ENCODE measurements around the gene MSANTD4.
"Not testable (repeated sequence)": the region's sequence is repeated elsewhere in the genome, so short reads cannot be mapped to it uniquely, and the experiment has no call there.

MSANTD4 gene

GRCh38 chr11:106021967-106022794 is at the start of gene MSANTD4:
TSS of gene MSANTD4 (minus strand) at chr11:106022240. CDS start at chr11:106010917, 11,323 bp downstream.
- H3K9me3 Mint-ChIP-seq, result peaks cover 5 to 12% of the 10 kb centered on the region in 2 donors
- peaks cover 5% of the 10 kb centered on the region for H3K27me3 Mint-ChIP-seq
- ATAC-seq, result peak; percentile 97
- peak within 1 kb of the TSS; percentile 84 to 93 for H3K4me3 Mint-ChIP-seq
- peaks cover 43% of the 10 kb centered on the region for H3K4me1 Mint-ChIP-seq
- peak; percentile 95 to 98 for DNase-seq
- peak within 1 kb of the TSS; percentile 88 to 96 for H3K27ac Mint-ChIP-seq

GRCh38 chr11:106070606-106071005 is 48.6 kb upstream of the MSANTD4 start:
- ATAC-seq, result no peak
- Mint-ChIP-seq H3K9me3 (no peaks in the 10 kb centered on the region), H3K27ac (no peak overlapping the region), H3K4me3 (no peak overlapping the region), H3K27me3 (no peaks in the 10 kb centered on the region), H3K4me1 (peaks cover 19% of the 10 kb centered on the region)
- DNase-seq, result no peak

DNA sequence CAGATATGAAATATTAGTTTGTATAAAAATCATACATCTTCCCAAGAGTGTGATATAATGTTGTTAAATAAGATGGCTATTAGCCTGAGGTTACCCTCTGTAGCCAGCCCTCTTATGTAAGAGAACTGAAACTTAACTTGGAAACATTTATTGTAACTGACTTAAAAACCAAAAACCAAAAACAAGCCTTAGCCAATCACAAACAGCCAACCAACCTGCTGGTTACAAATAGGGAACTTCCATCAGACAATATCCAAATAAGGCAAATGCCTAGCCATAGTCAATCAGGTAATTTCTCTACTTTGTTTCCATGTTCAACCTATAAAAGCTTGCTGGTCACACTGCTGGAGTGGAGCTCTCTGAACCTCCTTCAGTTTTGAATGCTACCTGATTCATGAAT is 41.0 kb upstream of the MSANTD4 start:
- ATAC-seq (peak; percentile 91), DNase-seq (peak in 1 of 2 donors; percentile 26)
- Mint-ChIP-seq H3K27me3 (no peaks in the 10 kb centered on the region), H3K4me1 (peaks cover 14% of the 10 kb centered on the region), H3K27ac (peak overlapping the region in 1 of 2 donors; percentile 19), H3K9me3 (no peaks in the 10 kb centered on the region), H3K4me3 (peak overlapping the region in 1 of 2 donors; percentile 57)

- H3K4me1 Mint-ChIP-seq, result peaks cover 14% of the 10 kb centered on the region
- H3K27ac Mint-ChIP-seq, result peak overlapping the region; percentile 35 to 86
- no peaks in the 10 kb centered on the region for H3K27me3 Mint-ChIP-seq
- H3K9me3 Mint-ChIP-seq, result no peaks in the 10 kb centered on the region
- DNase-seq, result no peak
- ATAC-seq, result peak; percentile 65
- peak overlapping the region in 1 of 2 donors; percentile 48 for H3K4me3 Mint-ChIP-seq
Observed at GRCh38 chr11:106061954-106062949, 40.2 kb upstream of the MSANTD4 start.

GRCh38 chr11:106061249-106061784 is 39.3 kb upstream of the MSANTD4 start:
- H3K27ac Mint-ChIP-seq, result peak overlapping the region in 1 of 2 donors; percentile 33
- ATAC-seq, result no peak
- H3K4me1 Mint-ChIP-seq, result peaks cover 20% of the 10 kb centered on the region
- H3K27me3 Mint-ChIP-seq, result no peaks in the 10 kb centered on the region
- no peaks in the 10 kb centered on the region for H3K9me3 Mint-ChIP-seq
- DNase-seq, result no peak
- H3K4me3 Mint-ChIP-seq, result no peak overlapping the region

DNA sequence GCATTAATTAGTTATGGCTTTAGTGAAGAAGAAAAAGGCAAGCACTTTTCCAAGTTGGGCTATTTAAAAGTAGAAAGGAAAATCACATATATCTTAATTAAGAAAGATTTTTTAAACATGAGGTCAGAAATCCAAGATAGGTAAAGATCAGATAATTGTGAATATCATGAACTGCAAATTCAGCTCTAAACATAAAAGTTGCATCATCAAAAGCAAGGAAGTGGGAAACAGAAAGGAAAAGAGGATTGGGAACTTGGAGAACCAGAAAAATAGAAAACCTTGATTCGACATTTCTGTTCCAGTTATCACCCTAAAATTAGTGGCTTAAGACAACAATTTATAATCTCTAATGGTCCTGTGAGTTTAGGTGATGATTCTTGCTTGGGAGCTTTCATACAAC is 37.6 kb upstream of the MSANTD4 start:
- no peaks in the 10 kb centered on the region for H3K9me3 Mint-ChIP-seq

DNA sequence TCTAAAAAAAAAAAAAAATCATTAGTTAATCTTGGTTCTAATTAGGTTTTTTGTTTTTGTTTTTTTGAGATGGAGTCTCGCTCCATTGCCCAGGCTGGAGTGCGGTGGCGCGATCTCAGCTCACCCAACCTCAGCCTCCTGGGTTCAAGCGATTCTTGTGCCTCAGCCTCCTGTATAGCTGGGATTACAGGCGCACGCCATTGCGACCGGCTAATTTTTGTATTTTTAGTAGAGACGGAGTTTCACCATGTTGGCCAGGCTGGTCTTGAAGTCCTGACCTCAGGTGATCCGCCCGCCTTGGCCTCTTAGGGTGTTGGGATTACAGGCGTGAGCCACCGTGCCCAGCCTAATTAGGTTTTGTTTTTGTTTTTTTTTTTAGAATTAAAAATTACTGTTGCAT is 36.3 kb upstream of the MSANTD4 start:
- H3K27ac Mint-ChIP-seq, H3K27me3 Mint-ChIP-seq, H3K4me3 Mint-ChIP-seq: not testable (repeated sequence)

More for the DNA sequence above, 37.6 kb upstream of the MSANTD4 start:
- DNase-seq (no peak), ATAC-seq (no peak)
- H3K4me3 Mint-ChIP-seq, result no peak overlapping the region
- no peak overlapping the region for H3K27ac Mint-ChIP-seq
- no peaks in the 10 kb centered on the region for H3K27me3 Mint-ChIP-seq
- H3K4me1 Mint-ChIP-seq, result peaks cover 20% of the 10 kb centered on the region

GRCh38 chr11:106051103-106051502 is 29.1 kb upstream of the MSANTD4 start:
- ATAC-seq, result no peak
- no peaks in the 10 kb centered on the region for H3K27me3 Mint-ChIP-seq

More for the DNA sequence above, 36.3 kb upstream of the MSANTD4 start:
- not testable (repeated sequence) for DNase-seq, ATAC-seq, H3K9me3 Mint-ChIP-seq
- peaks cover 20% of the 10 kb centered on the region for H3K4me1 Mint-ChIP-seq

GRCh38 chr11:106049727-106050476 is 27.9 kb upstream of the MSANTD4 start:
- H3K4me3 Mint-ChIP-seq, result no peak overlapping the region
- no peaks in the 10 kb centered on the region for H3K27me3 Mint-ChIP-seq
- ATAC-seq (no peak), DNase-seq (no peak)
- no peaks in the 10 kb centered on the region for H3K9me3 Mint-ChIP-seq
- H3K27ac Mint-ChIP-seq, result no peak overlapping the region
- H3K4me1 Mint-ChIP-seq, result no peaks in the 10 kb centered on the region

More at GRCh38 chr11:106051103-106051502, 29.1 kb upstream of the MSANTD4 start:
- no peak overlapping the region for H3K27ac Mint-ChIP-seq
- no peaks in the 10 kb centered on the region for H3K9me3 Mint-ChIP-seq
- no peak overlapping the region for H3K4me3 Mint-ChIP-seq
- H3K4me1 Mint-ChIP-seq, result no peaks in the 10 kb centered on the region
- DNase-seq, result no peak

- ATAC-seq (no peak), DNase-seq (no peak)
- Mint-ChIP-seq H3K4me3 (no peak overlapping the region), H3K27ac (no peak overlapping the region), H3K27me3 (no peaks in the 10 kb centered on the region), H3K4me1 (no peaks in the 10 kb centered on the region), H3K9me3 (no peaks in the 10 kb centered on the region)
Observed at GRCh38 chr11:106047631-106048030, 25.6 kb upstream of the MSANTD4 start.

DNA sequence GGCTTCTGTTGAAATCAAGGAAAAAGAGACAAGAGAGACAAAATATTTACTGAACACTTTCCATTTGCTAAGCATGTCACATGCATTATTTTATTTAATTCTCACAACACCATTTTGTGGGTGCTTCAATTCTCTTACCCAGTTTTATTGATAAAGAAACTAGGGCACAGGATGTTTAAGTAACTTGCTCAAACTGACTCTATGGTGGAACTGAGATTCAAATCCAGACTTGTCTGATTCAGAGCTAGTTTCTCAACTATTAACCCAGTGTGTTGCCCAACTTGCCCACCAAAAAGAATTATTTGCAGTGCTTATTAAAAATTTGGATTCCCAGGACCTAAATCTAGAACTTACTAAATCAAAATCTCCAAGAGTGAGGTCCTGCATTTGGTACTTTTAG is 21.5 kb upstream of the MSANTD4 start:
- no peaks in the 10 kb centered on the region for H3K4me1 Mint-ChIP-seq
- ATAC-seq, result no peak
- H3K27me3 Mint-ChIP-seq, result peaks cover 6% of the 10 kb centered on the region

GRCh38 chr11:106032861-106033260 is 10.8 kb upstream of the MSANTD4 start:
- Mint-ChIP-seq H3K27me3 (peaks cover 62% of the 10 kb centered on the region), H3K4me3 (no peak overlapping the region), H3K27ac (no peak overlapping the region), H3K4me1 (no peaks in the 10 kb centered on the region), H3K9me3 (peaks cover 0 to under 1% of the 10 kb centered on the region in 2 donors)
- ATAC-seq (no peak), DNase-seq (no peak)

More for the DNA sequence above, 21.5 kb upstream of the MSANTD4 start:
- H3K4me3 Mint-ChIP-seq, result no peak overlapping the region
- no peaks in the 10 kb centered on the region for H3K9me3 Mint-ChIP-seq
- no peak for DNase-seq
- H3K27ac Mint-ChIP-seq, result no peak overlapping the region

DNA sequence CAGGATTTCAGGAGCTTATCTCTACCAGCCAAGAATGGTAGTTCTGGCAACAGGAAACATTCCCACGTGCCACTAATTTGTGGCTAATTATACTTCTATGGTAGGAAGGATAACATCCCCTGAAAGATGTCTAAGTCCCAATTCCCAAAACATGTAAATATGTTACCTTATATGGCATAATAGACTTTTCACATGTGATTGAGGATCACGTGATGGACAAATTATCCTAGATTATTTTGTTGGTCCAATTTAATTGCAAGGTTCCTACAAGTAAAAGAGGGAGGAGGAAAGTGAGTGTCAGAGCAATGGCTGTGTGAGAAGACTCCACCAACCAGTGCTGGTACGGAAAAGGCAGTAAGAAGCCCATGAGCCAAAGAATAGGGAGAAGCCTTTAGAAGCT is 9.9 kb upstream of the MSANTD4 start:
- Mint-ChIP-seq H3K4me1 (no peaks in the 10 kb centered on the region), H3K27ac (no peak overlapping the region), H3K27me3 (peaks cover 66% of the 10 kb centered on the region), H3K4me3 (no peak overlapping the region), H3K9me3 (peaks cover 8 to 10% of the 10 kb centered on the region in 2 donors)
- no peak for ATAC-seq
- DNase-seq, result no peak

GRCh38 chr11:106031202-106031810 is 9.3 kb upstream of the MSANTD4 start:
- H3K27ac Mint-ChIP-seq, result peak overlapping the region in 1 of 2 donors; percentile 59
- H3K4me1 Mint-ChIP-seq, result no peaks in the 10 kb centered on the region
- peak; percentile 53 for ATAC-seq
- H3K27me3 Mint-ChIP-seq, result peaks cover 68% of the 10 kb centered on the region
- DNase-seq, result no peak
- H3K4me3 Mint-ChIP-seq, result no peak overlapping the region
- peaks cover 10 to 12% of the 10 kb centered on the region in 2 donors for H3K9me3 Mint-ChIP-seq
